HG02852 (cell line): ENCODE data around the gene IL13.

ENCODE experiments used
- ATAC-seq: cut with Tn5 transposase; IDR thresholded peaks from one replicate; pipeline ENCODE4 v1.9.1; 2021; ENCODE audit warnings: mild to moderate bottlenecking, moderate library complexity; ENCODE audit not compliant: unreplicated experiment

The IL13 gene

DNA sequence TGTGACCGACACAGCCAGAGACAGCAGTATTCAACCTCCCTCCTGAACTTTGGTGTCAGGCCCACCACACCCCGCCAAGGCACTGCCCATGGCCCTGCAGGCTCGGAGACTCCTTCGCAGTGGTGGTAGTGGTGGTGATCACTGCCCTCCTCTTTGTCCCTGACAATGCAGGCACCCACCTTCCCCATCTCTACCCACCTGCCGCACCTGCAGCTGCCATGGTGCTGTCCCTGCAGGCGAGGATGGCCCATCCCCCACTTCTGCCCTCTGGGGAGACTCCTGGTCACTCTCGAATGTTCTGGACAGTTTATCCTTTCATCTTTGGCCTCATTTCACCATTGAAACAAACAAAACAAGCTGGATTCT is 11.5 kb downstream of the IL13 start:
- ATAC-seq = no peak

- no peak for ATAC-seq
Measured at GRCh38 chr5:132669966-132670882, 12.3 kb downstream of the IL13 start.

GRCh38 chr5:132671000-132671399 is 13.0 kb downstream of the IL13 start:
- ATAC-seq = no peak

GRCh38 chr5:132673488-132673887 is 15.5 kb downstream of the IL13 start:
- no peak for ATAC-seq

DNA sequence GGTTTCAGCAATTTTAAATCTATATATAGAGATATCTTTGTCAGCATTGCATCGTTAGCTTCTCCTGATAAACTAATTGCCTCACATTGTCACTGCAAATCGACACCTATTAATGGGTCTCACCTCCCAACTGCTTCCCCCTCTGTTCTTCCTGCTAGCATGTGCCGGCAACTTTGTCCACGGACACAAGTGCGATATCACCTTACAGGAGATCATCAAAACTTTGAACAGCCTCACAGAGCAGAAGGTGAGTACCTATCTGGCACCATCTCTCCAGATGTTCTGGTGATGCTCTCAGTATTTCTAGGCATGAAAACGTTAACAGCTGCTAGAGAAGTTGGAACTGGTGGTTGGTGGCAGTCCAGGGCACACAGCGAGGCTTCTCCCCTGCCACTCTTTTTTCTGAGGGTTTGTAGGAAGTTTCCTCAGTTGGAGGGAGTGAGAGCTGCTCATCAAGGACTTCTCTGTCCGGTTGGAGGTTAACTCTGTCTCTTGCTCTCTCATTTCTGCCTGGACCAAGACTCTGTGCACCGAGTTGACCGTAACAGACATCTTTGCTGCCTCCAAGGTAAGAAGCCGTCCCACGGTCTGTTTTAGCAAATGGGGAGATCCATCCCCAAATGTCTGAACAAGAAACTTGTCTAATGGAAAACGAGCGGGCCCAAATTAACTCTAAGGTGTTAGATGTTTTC is 16.1 kb downstream of the IL13 start, which contains the start of gene IL4:
TSS of gene IL4 (plus strand) at position 51 of the 692 bp plus-strand sequence. CDS start at position 113, 62 bp downstream.
- ATAC-seq = no peak

DNA sequence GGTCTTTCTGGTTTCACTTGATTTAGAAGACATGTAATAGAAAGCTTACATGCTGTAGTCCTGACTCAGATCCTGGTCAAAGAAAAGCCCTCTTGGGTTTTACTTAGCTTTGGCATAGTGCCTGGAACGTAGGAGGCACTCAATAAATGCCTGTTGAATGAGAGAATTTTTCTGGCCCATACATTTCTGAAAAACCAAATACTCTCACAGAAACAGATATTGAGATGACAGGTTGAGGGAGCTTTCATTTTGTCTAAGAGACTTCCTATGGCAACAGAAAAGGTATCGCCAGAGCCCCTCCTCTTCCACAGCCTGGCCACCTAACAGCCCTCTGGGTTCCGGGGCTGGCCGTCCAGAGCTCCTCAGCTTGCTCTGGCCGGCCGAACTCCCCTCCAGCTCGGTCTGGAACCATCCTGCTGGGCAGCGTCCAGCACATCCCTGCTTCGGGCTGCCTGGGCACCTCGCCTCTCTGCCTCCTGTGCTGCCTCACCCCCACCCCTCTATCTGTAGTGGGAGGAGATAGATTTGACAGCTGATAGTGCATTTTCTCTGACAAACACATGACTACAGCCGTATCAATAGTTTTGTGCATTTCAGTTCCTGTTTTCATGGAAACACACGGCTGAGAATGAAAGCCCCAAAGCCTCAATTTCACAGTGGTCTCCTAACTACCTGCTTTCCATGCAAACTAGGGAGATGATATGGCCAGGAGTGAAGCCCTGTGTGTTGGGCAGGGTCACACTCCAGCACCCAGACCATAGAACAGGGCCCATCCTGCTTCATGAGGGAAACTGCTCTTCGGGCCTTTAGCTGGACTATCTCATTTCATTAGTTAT is 16.9 kb downstream of the IL13 start:
- peak; percentile 86 for ATAC-seq

DNA sequence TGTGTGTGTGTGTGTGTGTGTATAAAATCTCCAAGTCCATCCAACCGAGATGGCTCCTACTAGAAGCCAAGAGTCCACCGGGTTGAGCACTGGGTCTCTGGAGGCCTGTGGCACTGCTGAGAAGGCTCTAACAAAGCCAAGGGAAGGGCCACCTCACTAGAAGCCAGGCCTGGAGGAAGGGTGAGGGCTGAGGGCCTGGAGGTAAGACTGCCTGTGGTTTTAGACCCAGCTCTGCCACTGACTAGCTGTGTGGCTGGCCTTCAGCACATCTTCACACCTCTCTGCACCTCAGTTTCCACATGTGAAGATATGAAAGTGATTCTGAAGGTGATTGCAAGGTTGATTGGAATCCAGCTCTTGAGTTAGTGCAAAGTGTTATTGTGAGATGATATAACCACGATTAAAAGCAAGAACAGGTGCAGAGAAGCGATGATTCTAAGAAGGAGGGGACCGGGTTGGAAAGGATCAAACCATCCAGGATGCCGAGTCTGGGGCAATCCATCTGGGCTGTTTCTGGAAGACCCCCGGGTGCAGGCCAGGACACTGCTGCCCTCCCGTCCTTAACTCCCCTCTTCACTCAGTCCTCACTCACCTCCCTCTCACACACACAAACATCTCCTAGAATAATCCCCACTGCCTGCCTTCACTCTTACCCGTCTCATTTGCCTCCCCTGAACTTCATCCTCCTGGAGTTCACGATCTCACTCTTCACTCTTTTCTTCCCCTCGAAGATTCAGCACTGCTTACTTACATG is 18.1 kb downstream of the IL13 start:
- no peak for ATAC-seq

GRCh38 chr5:132677191-132677590 is 19.2 kb downstream of the IL13 start:
- ATAC-seq = no peak

- ATAC-seq = no peak
Measured at GRCh38 chr5:132677682-132678400, 19.9 kb downstream of the IL13 start.

DNA sequence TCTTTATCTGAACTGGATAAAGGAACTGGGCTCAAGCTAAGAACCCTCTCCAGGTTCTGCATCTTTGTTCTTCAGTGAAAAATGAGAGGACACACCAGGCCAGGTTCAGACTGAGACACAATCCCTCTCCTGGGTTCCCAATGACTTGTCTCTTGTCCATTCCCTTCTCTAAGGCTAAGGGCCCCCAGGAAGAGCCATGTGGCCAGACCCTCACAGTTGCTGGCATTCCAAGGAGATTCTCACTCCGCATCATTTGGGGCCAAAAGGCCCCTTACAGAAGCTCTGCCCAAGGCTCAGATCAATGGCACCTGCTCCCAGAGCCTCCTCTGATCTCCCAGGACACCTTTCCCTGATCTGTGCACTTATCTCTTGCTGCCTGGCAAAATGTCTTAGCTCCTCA is 20.8 kb downstream of the IL13 start:
- ATAC-seq = no peak

GRCh38 chr5:132679166-132679565 is 21.2 kb downstream of the IL13 start:
- no peak for ATAC-seq

DNA sequence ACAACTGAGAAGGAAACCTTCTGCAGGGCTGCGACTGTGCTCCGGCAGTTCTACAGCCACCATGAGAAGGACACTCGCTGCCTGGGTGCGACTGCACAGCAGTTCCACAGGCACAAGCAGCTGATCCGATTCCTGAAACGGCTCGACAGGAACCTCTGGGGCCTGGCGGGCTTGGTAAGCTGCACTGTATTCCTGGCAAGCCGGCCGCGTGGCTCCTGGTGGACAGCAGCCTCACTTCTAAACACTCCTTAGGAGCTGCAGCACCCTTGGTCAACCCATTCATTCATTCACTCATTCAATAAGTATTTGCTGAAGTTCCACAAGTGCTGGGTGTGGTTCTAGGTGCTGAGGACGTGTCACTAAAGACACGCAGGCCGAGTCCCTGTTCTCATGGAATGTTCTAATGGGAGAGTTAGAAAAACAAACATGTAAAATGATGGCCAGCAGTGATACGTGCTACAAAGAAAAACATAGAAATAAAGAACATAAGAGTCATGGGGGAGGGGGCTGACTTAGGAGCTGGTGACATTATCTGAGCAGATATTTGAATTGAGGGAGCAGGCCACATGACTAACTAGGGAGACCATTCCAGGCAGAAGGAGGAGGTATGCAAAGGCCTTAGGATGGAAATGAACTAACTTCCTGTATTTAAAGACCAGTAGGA is 21.9 kb downstream of the IL13 start:
- no peak for ATAC-seq

- ATAC-seq = no peak
Measured at GRCh38 chr5:132680780-132681475, 23.0 kb downstream of the IL13 start.

- no peak for ATAC-seq
Measured at GRCh38 chr5:132681476-132681831, 23.5 kb downstream of the IL13 start.

DNA sequence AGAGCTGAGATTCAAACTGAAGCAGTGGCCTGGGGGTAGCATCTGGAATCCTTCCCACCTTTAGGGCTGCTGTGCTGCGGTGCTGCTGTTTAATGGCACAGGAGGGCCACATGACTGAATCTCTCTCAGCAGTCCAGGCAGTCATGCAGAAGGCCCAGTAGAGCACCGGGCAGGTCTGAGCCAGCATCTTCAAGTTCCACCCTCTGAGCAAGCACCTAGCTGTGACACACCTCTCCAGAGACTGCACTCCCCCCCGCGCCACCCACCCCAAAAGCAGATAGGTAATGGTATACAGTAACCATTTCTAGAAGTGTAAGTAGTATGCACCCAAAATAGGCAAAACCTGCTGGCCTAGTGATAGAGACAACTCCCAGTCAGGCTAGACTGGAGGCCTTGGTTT is 24.0 kb downstream of the IL13 start:
- ATAC-seq = no peak

DNA sequence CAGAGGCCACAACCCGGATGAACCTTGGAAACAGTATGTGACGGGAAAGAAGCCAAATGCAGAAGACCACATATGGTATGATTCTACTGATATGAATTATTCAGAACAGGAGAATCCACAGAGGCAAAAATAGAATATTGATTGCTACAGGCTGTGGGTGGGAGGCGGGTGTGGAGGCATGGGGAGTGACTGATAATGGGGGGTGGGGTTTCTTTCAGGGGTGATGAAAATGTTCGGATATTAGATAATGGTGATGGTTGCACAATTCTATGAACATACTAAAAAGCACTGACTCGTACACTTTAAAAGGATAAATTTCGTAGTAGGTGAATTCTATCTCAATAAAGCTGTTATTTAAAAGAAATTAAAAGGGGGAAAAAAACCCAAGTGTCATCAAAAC is 26.5 kb downstream of the IL13 start:
- no peak for ATAC-seq

GRCh38 chr5:132684922-132685720 is 27.1 kb downstream of the IL13 start:
- no peak for ATAC-seq

GRCh38 chr5:132686193-132686592 is 28.2 kb downstream of the IL13 start:
- no peak for ATAC-seq
